Tibial nerve (tissue), 4 donors: ENCODE results near the gene MMP19. TPM values are rescaled to one million over a fixed set of nuclear protein-coding genes. Genes with fewer than 3 reads are reported as not detected.
"Not testable (repeated sequence)": the region's sequence is repeated elsewhere in the genome, so short reads cannot be mapped to it uniquely, and the experiment has no call there.

ENCODE experiments used
- DNase-seq, 2 donors: peaks; one replicate each; pipeline ENCODE4 v3.0.0-alpha.2; 2019; ENCODE audit warnings: low spot score in 2 of 2
- H3K27ac ChIP-seq, 4 donors: fragments of 200-600 bp; sonication (generic) in 3 of 4; one replicate each; pipeline ENCODE4 v1.5.1; 2017 to 2019; ENCODE audit warnings: mild to moderate bottlenecking in 1 of 4
- H3K27me3 ChIP-seq, 2 donors: fragments of 200-600 bp; sonication (generic) in 1 of 2; one replicate each; pipeline versions ENCODE4 v1.5.1 to v1.6.0; 2017 to 2019
- H3K36me3 ChIP-seq, 3 donors: fragments of 200-600 bp; sonication (generic); one replicate each; pipeline ENCODE4 v1.5.1; 2018 to 2019
- H3K4me1 ChIP-seq, 4 donors: fragments of 200-600 bp; sonication (generic) in 3 of 4; one replicate each; pipeline ENCODE4 v1.5.1; 2017 to 2019
- H3K4me3 ChIP-seq, 4 donors: fragments of 200-600 bp; sonication (generic) in 3 of 4; one replicate each; pipeline ENCODE4 v1.5.1; 2017 to 2019; ENCODE audit warnings: mild to moderate bottlenecking in 1 of 4, moderate library complexity in 1 of 4
- H3K9me3 ChIP-seq, 4 donors: fragments of 200-600 bp; sonication (generic) in 3 of 4; one replicate each; pipeline ENCODE4 v1.5.1; 2017 to 2019
- CTCF ChIP-seq, 5 experiments: fragments of 200-600 bp in 3 of 5; fragments of 450-650 bp in 2 of 5; sonication (generic) in 3 of 5; IDR thresholded peaks; one replicate each; pipeline ENCODE4 v1.5.1; 2016 to 2019; ENCODE audit warnings: antibody characterized with exemption in 5 of 5, mild to moderate bottlenecking in 3 of 5, moderate library complexity in 2 of 5
- EP300 ChIP-seq, 2 donors: sonication (generic); formaldehyde crosslinking; IDR thresholded peaks; one replicate each; pipeline ENCODE4 v1.6.1; 2017; ENCODE audit warnings: antibody characterized with exemption in 2 of 2, mild to moderate bottlenecking in 1 of 2
- POLR2A ChIP-seq, 2 donors: fragments of 450-650 bp; IDR thresholded peaks; one replicate each; pipeline ENCODE4 v1.6.1; 2017; ENCODE audit warnings: antibody characterized with exemption in 2 of 2, mild to moderate bottlenecking in 2 of 2, moderate library complexity in 2 of 2
- WGBS, 2 donors: methylation state at CpG; one replicate each; pipeline ENCODE4 v1.1.5; 2018; 5-methylcytosine and 5-hydroxymethylcytosine counted together
- total RNA-seq, 4 donors: library from RNA; depleted of rRNA; stranded (reverse); fragments of >200 nt; gene quantifications; one replicate each; pipeline ENCODE4 v1.1.0, GENCODE V29; 2016

MMP19 gene
- total RNA-seq, 4 donors from 2014 or later = 3.1 to 35.1 (median 5.6) TPM

- no peaks in the 10 kb centered on the region for H3K36me3 ChIP-seq
Measured at GRCh38 chr12:55874443-55874842, 31.7 kb upstream of the MMP19 start.

GRCh38 chr12:55866454-55867004 lies 23.8 kb upstream of the MMP19 start:
- DNase-seq = not testable (repeated sequence)
- 99% methylated on average over 3 of the region's 3 CpGs for WGBS, 2 donors
- peaks cover 0 to 18% (median 5%) of the 10 kb centered on the region in 4 donors for H3K9me3 ChIP-seq

More at GRCh38 chr12:55874443-55874842, 31.7 kb upstream of the MMP19 start:
- Histone ChIP-seq H3K27ac (peak overlapping the region in 2 of 4 donors; percentile 49 to 62), H3K4me3 (no peak overlapping the region), H3K27me3 (no peaks in the 10 kb centered on the region), H3K9me3 (peaks cover 0 to 7% (median 0%) of the 10 kb centered on the region in 4 donors), H3K4me1 (no peaks in the 10 kb centered on the region)
- DNase-seq = no peak
- TF ChIP-seq EP300 (IDR thresholded peaks at IDR 0.05) (no peak), POLR2A (IDR thresholded peaks at IDR 0.05) (no peak), CTCF (IDR thresholded peaks at IDR 0.05) (no peak)
- 33 to 42% methylated on average over 2 of the region's 2 CpGs for WGBS, 2 donors

DNA sequence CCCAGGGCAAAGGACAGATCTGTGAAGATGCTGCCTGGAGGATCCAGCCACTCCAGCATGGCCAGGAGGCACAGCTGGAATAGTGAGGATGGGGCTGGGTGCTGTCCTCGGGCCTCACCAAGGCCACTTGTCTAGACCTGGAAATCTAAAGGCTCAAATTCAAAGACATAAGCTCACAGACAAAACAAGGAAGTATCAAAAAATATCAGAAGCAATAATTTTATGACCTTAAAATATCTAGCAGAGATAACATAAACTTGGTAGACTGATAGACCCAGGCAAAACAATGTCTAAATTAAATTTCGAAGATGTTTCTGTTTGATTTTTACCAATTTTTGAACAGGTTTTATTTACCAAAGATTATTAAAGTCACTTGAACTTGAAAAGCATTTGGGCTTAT lies 22.6 kb upstream of the MMP19 start:
- H3K4me3 ChIP-seq = no peak overlapping the region
- no peak for TF ChIP-seq EP300 (IDR thresholded peaks at IDR 0.05)
- no peak for TF ChIP-seq POLR2A (IDR thresholded peaks at IDR 0.05)
- TF ChIP-seq CTCF (IDR thresholded peaks at IDR 0.05) = no peak
- H3K27ac ChIP-seq = no peak overlapping the region
- H3K27me3 ChIP-seq = no peaks in the 10 kb centered on the region
- WGBS, 2 donors = 93% methylated on average over 2 of the region's 2 CpGs
- H3K4me1 ChIP-seq = no peaks in the 10 kb centered on the region
- H3K36me3 ChIP-seq = no peaks in the 10 kb centered on the region
- no peak for DNase-seq
- H3K9me3 ChIP-seq = peaks cover 0 to 18% (median 5%) of the 10 kb centered on the region in 4 donors

More at GRCh38 chr12:55866454-55867004, 23.8 kb upstream of the MMP19 start:
- H3K27ac ChIP-seq, H3K36me3 ChIP-seq, H3K4me3 ChIP-seq, H3K27me3 ChIP-seq, H3K4me1 ChIP-seq: not testable (repeated sequence)

DNA sequence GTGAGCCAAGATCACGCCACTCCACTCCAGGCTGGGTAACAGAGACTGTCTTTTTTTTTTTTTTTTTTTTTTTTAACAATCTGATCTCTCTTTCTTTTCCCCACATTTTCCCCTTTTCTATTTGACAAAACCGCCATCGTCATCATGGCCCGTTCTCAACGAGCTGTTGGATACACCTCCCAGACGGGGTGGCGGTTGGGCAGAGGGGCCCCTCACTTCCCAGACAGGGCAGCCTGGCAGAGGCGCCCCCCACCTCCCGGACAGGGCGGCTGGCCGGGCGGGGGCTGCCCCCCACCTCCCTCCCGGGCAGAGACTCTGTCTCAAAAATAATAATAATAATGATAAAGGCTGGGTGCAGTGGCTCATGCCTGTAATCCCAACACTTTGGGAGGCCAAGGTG lies 20.2 kb upstream of the MMP19 start:
- not testable (repeated sequence) for H3K27ac ChIP-seq, H3K4me1 ChIP-seq, H3K27me3 ChIP-seq, H3K36me3 ChIP-seq, DNase-seq, H3K4me3 ChIP-seq
- WGBS, 2 donors = 96 to 97% methylated on average over 13 of the region's 13 CpGs
- peaks cover 0 to 18% (median 5%) of the 10 kb centered on the region in 4 donors for H3K9me3 ChIP-seq

GRCh38 chr12:55862286-55862685 lies 19.6 kb upstream of the MMP19 start:
- no peak for DNase-seq
- no peaks in the 10 kb centered on the region for H3K36me3 ChIP-seq
- H3K27ac ChIP-seq = no peak overlapping the region
- TF ChIP-seq EP300 (IDR thresholded peaks at IDR 0.05) (no peak), CTCF (IDR thresholded peaks at IDR 0.05) (no peak), POLR2A (IDR thresholded peaks at IDR 0.05) (no peak)
- H3K4me3 ChIP-seq = no peak overlapping the region
- H3K9me3 ChIP-seq = peaks cover 0 to 18% (median 5%) of the 10 kb centered on the region in 4 donors
- H3K27me3 ChIP-seq = no peaks in the 10 kb centered on the region
- no peaks in the 10 kb centered on the region for H3K4me1 ChIP-seq

GRCh38 chr12:55861871-55862270 lies 19.1 kb upstream of the MMP19 start:
- H3K27me3 ChIP-seq = no peaks in the 10 kb centered on the region
- no peak for DNase-seq
- WGBS, 2 donors = 78 to 79% methylated on average over 3 of the region's 3 CpGs

More at GRCh38 chr12:55861871-55862270, 19.1 kb upstream of the MMP19 start:
- H3K9me3 ChIP-seq = peaks cover 0 to 18% (median 5%) of the 10 kb centered on the region in 4 donors
- no peak for TF ChIP-seq POLR2A (IDR thresholded peaks at IDR 0.05)
- no peak for TF ChIP-seq CTCF (IDR thresholded peaks at IDR 0.05)
- TF ChIP-seq EP300 (IDR thresholded peaks at IDR 0.05) = no peak
- H3K4me1 ChIP-seq = no peaks in the 10 kb centered on the region
- H3K36me3 ChIP-seq = no peaks in the 10 kb centered on the region
- no peak overlapping the region for H3K27ac ChIP-seq
- no peak overlapping the region for H3K4me3 ChIP-seq
